ENCODE results near the gene CCDC91. TPM values are rescaled to one million over a fixed set of nuclear protein-coding genes. Genes with fewer than 3 reads are reported as not detected.
"Not testable (repeated sequence)": the region's sequence is repeated elsewhere in the genome, so short reads cannot be mapped to it uniquely, and the experiment has no call there.

The CCDC91 gene
- total RNA-seq, 1 donor = 21.0 TPM

- no peak for DNase-seq (ENCODE audit: low read depth in 2 of 3, low spot score in 2 of 3)
These were observed 41.0 kb downstream of the CCDC91 start for GRCh38 chr12:28231248-28231647.

GRCh38 chr12:28232211-28232928 lies 42.1 kb downstream of the CCDC91 start:
- no peak for DNase-seq (ENCODE audit: low read depth in 2 of 3, low spot score in 2 of 3)

- DNase-seq (ENCODE audit: low read depth in 2 of 3, low spot score in 2 of 3) = no peak
These were observed 44.2 kb downstream of the CCDC91 start for GRCh38 chr12:28234444-28234843.

- no peak for DNase-seq (ENCODE audit: low read depth in 2 of 3, low spot score in 2 of 3)
These were observed 44.8 kb downstream of the CCDC91 start for GRCh38 chr12:28235015-28235414.

GRCh38 chr12:28235985-28236384 lies 45.7 kb downstream of the CCDC91 start:
- no peak for DNase-seq (ENCODE audit: low read depth in 2 of 3, low spot score in 2 of 3)

- no peak for DNase-seq (ENCODE audit: low read depth in 2 of 3, low spot score in 2 of 3)
These were observed 47.2 kb downstream of the CCDC91 start for GRCh38 chr12:28237423-28237822.

- no peak for DNase-seq (ENCODE audit: low read depth in 2 of 3, low spot score in 2 of 3)
These were observed 49.7 kb downstream of the CCDC91 start for GRCh38 chr12:28239918-28240317.

- no peak for DNase-seq (ENCODE audit: low read depth in 2 of 3, low spot score in 2 of 3)
These were observed 50.6 kb downstream of the CCDC91 start for GRCh38 chr12:28240853-28241252.

GRCh38 chr12:28242129-28242495 lies 51.9 kb downstream of the CCDC91 start:
- no peak for DNase-seq (ENCODE audit: low read depth in 2 of 3, low spot score in 2 of 3)

- peak in 1 of 3 donors; percentile 2 for DNase-seq (ENCODE audit: low read depth in 2 of 3, low spot score in 2 of 3)
These were observed 52.4 kb downstream of the CCDC91 start for GRCh38 chr12:28242496-28243309.

- no peak for DNase-seq (ENCODE audit: low read depth in 2 of 3, low spot score in 2 of 3)
These were observed 53.0 kb downstream of the CCDC91 start for GRCh38 chr12:28243310-28243633.

GRCh38 chr12:28247806-28248205 lies 57.5 kb downstream of the CCDC91 start:
- DNase-seq (ENCODE audit: low read depth in 2 of 3, low spot score in 2 of 3) = no peak

- peak in 1 of 3 donors; percentile 14 for DNase-seq (ENCODE audit: low read depth in 2 of 3, low spot score in 2 of 3)
These were observed 58.4 kb downstream of the CCDC91 start for GRCh38 chr12:28248555-28249145.

- DNase-seq (ENCODE audit: low read depth in 2 of 3, low spot score in 2 of 3) = peak in 1 of 3 donors; percentile 13
These were observed 62.9 kb downstream of the CCDC91 start for GRCh38 chr12:28253161-28253641.

- DNase-seq (ENCODE audit: low read depth in 2 of 3, low spot score in 2 of 3) = no peak
These were observed 67.2 kb downstream of the CCDC91 start for GRCh38 chr12:28257411-28257810.

GRCh38 chr12:28258998-28259397 lies 68.7 kb downstream of the CCDC91 start:
- DNase-seq (ENCODE audit: low read depth in 2 of 3, low spot score in 2 of 3) = no peak

GRCh38 chr12:28265435-28266042 lies 75.3 kb downstream of the CCDC91 start:
- no peak for DNase-seq (ENCODE audit: low read depth in 2 of 3, low spot score in 2 of 3)

- not testable (repeated sequence) for DNase-seq (ENCODE audit: low read depth in 2 of 3, low spot score in 2 of 3)
These were observed 77.8 kb downstream of the CCDC91 start for GRCh38 chr12:28267920-28268607.

GRCh38 chr12:28268608-28269229 lies 78.5 kb downstream of the CCDC91 start:
- DNase-seq (ENCODE audit: low read depth in 2 of 3, low spot score in 2 of 3) = no peak

- no peak for DNase-seq (ENCODE audit: low read depth in 2 of 3, low spot score in 2 of 3)
These were observed 79.6 kb downstream of the CCDC91 start for GRCh38 chr12:28269851-28270250.
